ENCODE data around the gene TAOK1.

DNA sequence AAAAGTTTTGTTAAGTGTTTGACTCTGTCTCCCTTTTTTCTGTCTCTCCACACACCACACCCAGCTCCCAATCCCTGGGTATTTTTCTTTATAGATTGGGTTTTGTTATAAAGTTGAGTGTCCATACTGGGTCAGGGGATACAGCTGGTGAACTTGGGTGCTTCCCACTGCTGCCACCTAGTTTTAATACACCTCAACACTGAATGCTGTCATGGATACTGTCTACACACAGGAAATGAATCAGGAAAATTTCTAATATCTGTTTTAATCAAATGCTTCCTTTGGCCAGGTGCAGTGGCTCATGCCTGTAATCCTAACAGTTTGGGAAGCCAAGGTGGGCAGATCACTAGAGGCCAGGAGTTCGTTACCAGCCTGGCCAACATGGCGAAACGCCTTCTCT is 5.3 kb upstream of the TAOK1 start:
- no peak for TF ChIP-seq CTCF (IDR thresholded peaks at IDR 0.05; ENCODE audit: low read depth, low read length)
- no peak for TF ChIP-seq EZH2phosphoT487 (IDR thresholded peaks at IDR 0.05; ENCODE audit: low read depth)

Data from OCI-LY3 (cell line).